Activated CD8-positive, alpha-beta memory T cell treated with anti-CD3 and anti-CD28 coated beads for 36 hours (primary cell): ENCODE results near the gene ATP5F1E. TPM values are rescaled to one million over a fixed set of nuclear protein-coding genes. Genes with fewer than 3 reads are reported as not detected.

Experiments used
- CTCF ChIA-PET: fragments of 350-600 bp; sonication (Branson Sonifier 250); formaldehyde crosslinking; loops from one replicate; lab custom pipeline; 2021; ENCODE audit warnings: antibody characterized with exemption; lab: Charles Lee
- POLR2A ChIA-PET: fragments of 350-600 bp; sonication (Branson Sonifier 250); formaldehyde crosslinking; loops from one replicate; lab custom pipeline; 2021; ENCODE audit warnings: antibody characterized with exemption; lab: Charles Lee
- total RNA-seq, 2 experiments: library from RNA; stranded (reverse); gene quantifications; one replicate each; pipeline ENCODE4 v1.2.3, GENCODE V29; 2021

Gene ATP5F1E
- total RNA-seq, 2 experiments from 2014 or later, result 86.9 to 97.9 TPM

GRCh38 chr20:59046862-59047261 is 14.7 kb upstream of the ATP5F1E start:
- ChIA-PET POLR2A (interaction anchor here (0.6 kb wide), 1 partner anchor 65 kb away, joined by 4 read pairs; no protein-coding TSS in a partner anchor), CTCF (interaction anchor here (0.6 kb wide), 1 partner anchor 106 kb away, joined by 5 read pairs; no protein-coding TSS in a partner anchor)

DNA sequence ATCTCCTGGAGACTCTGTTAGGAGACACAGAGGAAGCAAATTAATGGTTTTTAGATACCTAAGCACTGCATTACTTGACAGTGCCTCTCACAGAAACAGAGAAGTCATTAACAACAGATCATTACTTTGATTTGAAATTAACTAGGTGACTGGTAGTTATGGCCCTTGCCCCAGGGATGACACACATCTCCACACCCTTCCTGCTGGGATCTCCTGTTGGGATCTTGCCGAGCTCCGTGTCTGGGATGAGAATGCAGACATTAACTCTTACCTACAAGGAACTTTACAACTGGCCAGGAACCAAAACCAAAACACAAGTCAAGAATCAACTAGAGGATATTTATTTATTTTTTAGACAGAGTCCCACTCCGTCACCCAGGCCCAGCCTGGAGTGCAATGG is 12.7 kb upstream of the ATP5F1E start:
- CTCF ChIA-PET, result no interaction called here

DNA sequence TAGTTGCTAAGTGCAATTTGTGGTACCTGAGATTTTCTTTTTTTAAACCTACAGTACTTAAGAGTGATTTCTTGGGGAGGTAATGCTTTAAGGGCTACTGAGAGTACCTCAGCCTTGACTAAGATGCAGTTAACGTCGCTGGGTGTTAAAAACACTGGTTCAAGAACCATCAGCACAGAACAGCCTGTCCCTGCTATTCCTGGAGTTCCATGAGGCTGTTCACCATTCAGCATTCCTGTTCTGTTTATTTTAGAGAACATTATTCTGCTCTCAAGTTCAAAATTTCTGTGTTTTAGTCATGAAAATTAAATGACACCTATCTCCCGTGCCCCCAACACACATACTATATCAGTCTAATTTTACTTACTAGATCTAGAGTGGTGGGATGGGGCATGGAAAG is 12.2 kb upstream of the ATP5F1E start:
- ChIA-PET POLR2A (interaction anchor here (3.4 kb wide), 1 partner anchor 12 kb away, joined by 28 read pairs; the partner anchor contains the start of gene ATP5F1E), CTCF (no interaction called here)

More for the DNA sequence above, 12.7 kb upstream of the ATP5F1E start:
- POLR2A ChIA-PET, result no interaction called here

DNA sequence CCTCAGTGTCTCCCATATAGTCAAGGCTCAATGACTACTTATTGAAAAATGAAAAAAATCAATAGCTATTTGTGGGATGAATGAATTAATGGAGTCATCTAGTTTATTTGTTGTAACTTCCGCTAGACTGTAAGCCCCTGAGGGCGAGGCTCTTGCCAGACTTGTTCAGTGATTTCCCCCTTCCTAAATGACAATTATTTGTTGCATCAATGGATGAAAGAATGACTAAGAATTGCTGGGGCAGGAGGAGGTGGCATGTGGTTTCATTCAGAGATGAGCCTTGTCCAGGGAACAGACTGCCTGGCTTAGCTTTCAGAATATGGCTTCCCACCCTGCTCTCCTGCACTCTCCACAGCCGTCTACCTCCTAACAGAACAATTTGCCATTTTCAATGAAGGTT is 11.6 kb upstream of the ATP5F1E start:
- CTCF ChIA-PET, result interaction anchor here (0.7 to 1.2 kb wide), 3 partner anchors 54 to 179 kb away, joined by 3 to 4 read pairs (median 3); no protein-coding TSS in a partner anchor
- POLR2A ChIA-PET, result interaction anchor here (2.4 to 3.4 kb wide), 2 partner anchors 12 to 152 kb away, joined by 8 to 28 read pairs; partner anchors contain the start of gene ATP5F1E

- CTCF ChIA-PET, result interaction anchor here (0.7 to 1.2 kb wide), 2 partner anchors 54 to 165 kb away, joined by 3 to 4 read pairs; no protein-coding TSS in a partner anchor
- POLR2A ChIA-PET, result interaction anchor here (2.4 to 3.4 kb wide), 2 partner anchors 11 to 152 kb away, joined by 8 to 28 read pairs; partner anchors contain the start of gene ATP5F1E
Measured at GRCh38 chr20:59042796-59043631, 10.9 kb upstream of the ATP5F1E start.

- POLR2A ChIA-PET, result interaction anchor here (2.4 to 3.4 kb wide), 2 partner anchors 10 to 151 kb away, joined by 8 to 28 read pairs; partner anchors contain the start of gene ATP5F1E
- CTCF ChIA-PET, result interaction anchor here (1.6 kb wide), 1 partner anchor 32 kb away, joined by 3 read pairs; no protein-coding TSS in a partner anchor
Measured at GRCh38 chr20:59042151-59042795, 10.1 kb upstream of the ATP5F1E start, which contains the start of gene PRELID3B. Gene PRELID3B, minus strand, starts transcription at chr20:59042786. Its CDS starts 56 bp downstream, at chr20:59042730.

DNA sequence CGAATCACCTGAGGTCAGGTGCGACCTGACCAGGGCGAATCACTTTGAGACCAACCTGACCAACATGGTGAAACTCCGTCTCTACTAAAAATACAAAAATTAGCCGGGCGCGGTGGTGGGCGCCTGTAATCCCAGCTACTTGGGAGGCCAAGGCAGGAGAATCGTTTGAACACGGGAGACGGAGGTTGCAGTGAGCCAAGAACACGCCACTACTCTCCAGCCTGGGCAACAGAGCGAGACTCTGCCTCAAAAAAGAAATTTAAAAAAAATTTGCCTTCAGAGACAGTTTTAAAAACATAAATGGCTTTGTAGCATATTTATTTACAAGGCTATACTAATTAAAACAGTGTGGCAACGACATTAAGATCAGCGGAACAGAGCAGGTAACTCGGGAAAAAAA is 9.4 kb upstream of the ATP5F1E start:
- ChIA-PET POLR2A (interaction anchor here (2.4 to 3.4 kb wide), 2 partner anchors 10 to 150 kb away, joined by 8 to 28 read pairs; partner anchors contain the start of gene ATP5F1E), CTCF (interaction anchor here (1.0 to 1.6 kb wide), 2 partner anchors 9 to 33 kb away, joined by 3 to 7 read pairs; partner anchors contain the start of gene ATP5F1E)

GRCh38 chr20:59040667-59041066 is 8.5 kb upstream of the ATP5F1E start:
- CTCF ChIA-PET, result interaction anchor here (1.0 to 1.6 kb wide), 2 partner anchors 9 to 33 kb away, joined by 3 to 7 read pairs; partner anchors contain the start of gene ATP5F1E
- POLR2A ChIA-PET, result interaction anchor here (3.4 kb wide), 1 partner anchor 9 kb away, joined by 28 read pairs; the partner anchor contains the start of gene ATP5F1E

- ChIA-PET CTCF (no interaction called here), POLR2A (no interaction called here)
Measured at GRCh38 chr20:59039233-59039632, 7.1 kb upstream of the ATP5F1E start.

DNA sequence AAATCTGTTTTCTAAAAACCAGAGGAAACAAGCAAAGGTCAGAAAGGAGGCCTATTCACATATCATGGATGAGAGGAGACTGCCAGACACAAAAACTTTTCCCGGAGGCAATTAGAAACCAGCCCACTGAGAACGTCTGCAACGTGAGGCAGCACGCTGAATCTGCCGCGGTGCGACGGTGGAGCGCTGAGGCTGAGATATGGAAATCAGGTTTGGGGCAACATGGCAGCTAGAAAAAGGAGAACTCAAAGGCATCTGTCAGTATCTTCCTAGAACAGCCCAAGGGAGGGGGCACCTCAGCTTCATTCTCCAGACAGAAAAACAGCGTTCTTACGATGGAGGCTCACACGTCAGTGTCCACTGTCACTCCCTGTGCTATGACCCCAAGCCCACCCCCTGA is 5.3 kb upstream of the ATP5F1E start:
- ChIA-PET POLR2A (no interaction called here), CTCF (no interaction called here)

- POLR2A ChIA-PET, result no interaction called here
- CTCF ChIA-PET, result no interaction called here
Measured at GRCh38 chr20:59035381-59035780, 3.2 kb upstream of the ATP5F1E start.

GRCh38 chr20:59033616-59034165 is 1.6 kb upstream of the ATP5F1E start:
- ChIA-PET CTCF (no interaction called here), POLR2A (no interaction called here)

GRCh38 chr20:59033093-59033492 is 958 bp upstream of the ATP5F1E start:
- CTCF ChIA-PET, result interaction anchor here (1.9 kb wide), 1 partner anchor 8 kb away, joined by 7 read pairs; no protein-coding TSS in a partner anchor
- POLR2A ChIA-PET, result interaction anchor here (2.0 to 2.1 kb wide), 2 partner anchors 142 to 381 kb away, joined by 6 to 10 read pairs; partner anchors contain the start of gene STX16

- CTCF ChIA-PET, result interaction anchor here (1.2 to 1.9 kb wide), 3 partner anchors 8 to 180 kb away, joined by 3 to 7 read pairs (median 5); no protein-coding TSS in a partner anchor
- POLR2A ChIA-PET, result interaction anchor here (1.5 to 2.2 kb wide), 6 partner anchors 10 to 381 kb away, joined by 5 to 28 read pairs (median 10); partner anchors contain the start of genes PRELID3B and STX16
Measured at GRCh38 chr20:59032713-59033059, 551 bp upstream of the ATP5F1E start.

DNA sequence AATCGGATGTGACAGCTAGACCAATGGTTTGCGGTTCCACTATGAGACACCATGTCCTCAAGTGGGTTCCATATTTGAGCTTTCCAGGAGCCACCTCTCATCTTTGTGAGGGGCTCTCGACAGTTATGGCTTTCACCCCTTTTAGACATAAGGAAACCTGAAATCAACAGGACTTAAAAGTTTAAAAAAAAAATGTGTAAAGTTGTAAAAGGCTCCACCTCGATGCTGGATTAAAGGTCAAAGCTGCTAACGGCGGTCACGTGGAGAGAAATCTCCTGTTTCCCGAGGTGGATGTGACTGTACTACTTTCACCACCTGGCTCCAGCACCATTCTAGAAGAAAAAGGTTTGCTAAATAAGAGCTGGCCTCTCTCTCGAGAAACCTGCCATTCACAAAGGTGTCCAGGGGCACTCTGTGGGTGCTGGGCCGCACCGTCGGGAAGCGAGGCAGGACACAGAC is 542 bp downstream of the ATP5F1E start:
- ChIA-PET CTCF (interaction anchor here (1.2 to 1.9 kb wide), 4 partner anchors 9 to 182 kb away, joined by 3 to 7 read pairs (median 4); no protein-coding TSS in a partner anchor), POLR2A (interaction anchor here (0.5 to 2.2 kb wide), 12 partner anchors 11 to 380 kb away, joined by 3 to 28 read pairs (median 4); partner anchors contain the start of genes PRELID3B, STX16 and TUBB1)

- ChIA-PET CTCF (interaction anchor here (1.5 to 1.9 kb wide), 2 partner anchors 10 to 17 kb away, joined by 3 to 7 read pairs; no protein-coding TSS in a partner anchor), POLR2A (interaction anchor here (0.8 to 2.2 kb wide), 9 partner anchors 12 to 379 kb away, joined by 3 to 28 read pairs (median 6); partner anchors contain the start of genes PRELID3B, STX16 and TUBB1)
Measured at GRCh38 chr20:59030911-59031563, 1.1 kb downstream of the ATP5F1E start.

DNA sequence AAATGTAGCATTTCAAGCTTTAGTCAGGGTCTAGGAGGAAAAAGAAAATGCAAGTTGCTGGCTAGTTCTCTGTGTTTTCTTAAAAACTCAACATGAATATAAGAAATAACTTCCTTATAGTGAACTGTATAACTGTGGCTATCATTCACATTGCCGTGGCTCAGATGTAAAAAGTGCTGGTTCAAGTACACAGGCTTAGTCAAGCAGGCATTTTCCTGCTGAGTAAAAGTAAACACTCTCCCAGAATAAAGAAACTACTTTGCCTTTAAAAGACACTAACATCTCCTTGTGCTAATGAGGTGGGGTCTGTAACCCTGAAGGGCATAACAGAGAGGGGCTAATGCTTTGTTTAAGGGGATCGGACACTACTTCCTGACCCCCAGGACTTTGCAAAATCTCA is 3.3 kb downstream of the ATP5F1E start:
- CTCF ChIA-PET, result no interaction called here

More for the DNA sequence above, 3.3 kb downstream of the ATP5F1E start:
- POLR2A ChIA-PET, result interaction anchor here (0.6 kb wide), 1 partner anchor 158 kb away, joined by 7 read pairs; no protein-coding TSS in a partner anchor
